GM12875 (cell line): ENCODE data around the gene ZNF764.
A peak's percentile ranks its signal among the peaks of the same experiment; 100 is the strongest.
"Not testable (repeated sequence)": the region's sequence is repeated elsewhere in the genome, so short reads cannot be mapped to it uniquely, and the experiment has no call there.

ENCODE experiments used
- H3K4me3 ChIP-seq: one replicate; pipeline ENCODE4 v1.5.1; 2011; ENCODE audit warnings: low read depth, low read length, control low read depth
- TF ChIP-seq, protein P1 (sequence below): IDR thresholded peaks from 2 replicates; pipeline ENCODE4 v1.5.1; 2011; ENCODE audit warnings: low read depth, mild to moderate bottlenecking, control low read depth, inconsistent platforms, low read length, moderate library complexity, borderline replicate concordance; ENCODE audit not compliant: insufficient read depth

The ZNF764 gene

GRCh38 chr16:30601966-30602365 is 43.8 kb upstream of the ZNF764 start:
- no peak overlapping the region for H3K4me3 ChIP-seq
- TF ChIP-seq, protein P1, sequence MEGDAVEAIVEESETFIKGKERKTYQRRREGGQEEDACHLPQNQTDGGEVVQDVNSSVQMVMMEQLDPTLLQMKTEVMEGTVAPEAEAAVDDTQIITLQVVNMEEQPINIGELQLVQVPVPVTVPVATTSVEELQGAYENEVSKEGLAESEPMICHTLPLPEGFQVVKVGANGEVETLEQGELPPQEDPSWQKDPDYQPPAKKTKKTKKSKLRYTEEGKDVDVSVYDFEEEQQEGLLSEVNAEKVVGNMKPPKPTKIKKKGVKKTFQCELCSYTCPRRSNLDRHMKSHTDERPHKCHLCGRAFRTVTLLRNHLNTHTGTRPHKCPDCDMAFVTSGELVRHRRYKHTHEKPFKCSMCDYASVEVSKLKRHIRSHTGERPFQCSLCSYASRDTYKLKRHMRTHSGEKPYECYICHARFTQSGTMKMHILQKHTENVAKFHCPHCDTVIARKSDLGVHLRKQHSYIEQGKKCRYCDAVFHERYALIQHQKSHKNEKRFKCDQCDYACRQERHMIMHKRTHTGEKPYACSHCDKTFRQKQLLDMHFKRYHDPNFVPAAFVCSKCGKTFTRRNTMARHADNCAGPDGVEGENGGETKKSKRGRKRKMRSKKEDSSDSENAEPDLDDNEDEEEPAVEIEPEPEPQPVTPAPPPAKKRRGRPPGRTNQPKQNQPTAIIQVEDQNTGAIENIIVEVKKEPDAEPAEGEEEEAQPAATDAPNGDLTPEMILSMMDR, result no peak

GRCh38 chr16:30600929-30601328 is 42.8 kb upstream of the ZNF764 start:
- H3K4me3 ChIP-seq, result no peak overlapping the region
- TF ChIP-seq, protein P1, result no peak

DNA sequence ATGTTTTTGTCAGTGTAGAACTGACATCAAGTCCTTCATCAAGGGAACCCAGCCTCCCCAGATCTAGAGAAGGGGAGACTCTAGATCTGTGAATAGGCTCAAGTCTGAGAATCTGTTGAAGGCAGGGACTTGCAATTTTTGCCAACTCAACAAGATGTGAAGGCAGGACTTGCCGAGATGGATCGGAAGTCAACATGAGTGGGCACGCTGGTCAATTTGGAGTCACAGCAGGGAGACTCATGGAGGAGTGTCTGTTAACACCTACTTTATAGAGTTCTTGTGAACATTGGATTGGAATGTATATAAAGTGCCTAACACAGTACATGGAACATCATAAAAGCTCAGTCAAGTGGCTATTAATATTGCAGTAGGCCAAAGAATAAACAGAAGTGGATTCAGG is 42.0 kb upstream of the ZNF764 start:
- TF ChIP-seq, protein P1, result no peak
- no peak overlapping the region for H3K4me3 ChIP-seq

GRCh38 chr16:30592871-30593270 is 34.7 kb upstream of the ZNF764 start:
- TF ChIP-seq, protein P1, result no peak
- H3K4me3 ChIP-seq, result no peak overlapping the region

- not testable (repeated sequence) for H3K4me3 ChIP-seq
These were observed 32.7 kb upstream of the ZNF764 start for GRCh38 chr16:30590869-30591268.

- H3K4me3 ChIP-seq, result not testable (repeated sequence)
These were observed 31.4 kb upstream of the ZNF764 start for GRCh38 chr16:30589582-30589981.

DNA sequence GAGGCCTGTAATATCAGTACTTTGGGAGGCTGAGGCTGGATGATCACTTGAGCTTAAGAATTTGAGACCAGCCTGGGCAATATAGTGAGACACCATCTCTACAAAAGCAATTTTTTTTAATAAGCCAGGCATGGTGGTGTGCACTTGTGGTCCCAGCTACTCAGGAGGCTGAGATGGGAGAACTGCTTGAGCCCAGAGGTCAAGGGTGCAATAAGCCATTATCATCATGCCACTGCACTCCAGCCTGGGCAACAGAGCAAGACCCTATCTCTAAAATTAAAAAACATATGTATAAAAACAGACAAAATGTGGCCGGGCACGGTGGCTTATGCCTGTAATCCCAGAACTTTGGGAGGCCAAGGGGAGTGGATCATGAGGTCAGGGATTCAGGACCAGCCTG is 30.5 kb upstream of the ZNF764 start:
- H3K4me3 ChIP-seq, result no peak overlapping the region
- TF ChIP-seq, protein P1, result no peak

- peak within 1 kb of the TSS; percentile 86 for H3K4me3 ChIP-seq
- TF ChIP-seq, protein P1, result no peak
These were observed 27.4 kb upstream of the ZNF764 start, which contains the start of gene ZNF785 for GRCh38 chr16:30585400-30586191. Gene ZNF785 (minus strand): TSS chr16:30585697. CDS start chr16:30585611, 86 bp downstream.
